ENCODE measurements around the gene FOXRED2.
"Not testable (repeated sequence)": the region's sequence is repeated elsewhere in the genome, so short reads cannot be mapped to it uniquely, and the experiment has no call there.

FOXRED2 gene

DNA sequence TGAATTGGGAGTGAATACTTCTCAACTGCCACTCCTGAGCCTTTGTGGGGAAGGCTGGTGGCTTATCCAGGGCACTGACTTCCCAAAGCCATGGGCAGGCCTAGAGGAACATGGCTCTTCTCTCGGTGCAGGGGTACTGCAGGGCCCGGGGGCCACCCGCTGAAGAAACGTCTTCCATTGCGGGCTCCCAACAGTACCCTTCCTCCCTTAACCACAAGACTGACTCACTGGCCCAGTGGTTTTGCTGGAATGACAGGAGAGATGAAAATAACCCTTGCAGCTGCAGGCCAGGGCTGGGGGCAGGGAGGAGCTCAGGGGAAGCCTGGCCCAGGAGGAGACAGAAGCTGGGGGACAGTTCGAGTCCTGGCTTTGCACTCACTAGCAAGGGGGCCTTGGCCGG, 38.9 kb downstream of the FOXRED2 start:
- DNase-seq, result no peak

DNA sequence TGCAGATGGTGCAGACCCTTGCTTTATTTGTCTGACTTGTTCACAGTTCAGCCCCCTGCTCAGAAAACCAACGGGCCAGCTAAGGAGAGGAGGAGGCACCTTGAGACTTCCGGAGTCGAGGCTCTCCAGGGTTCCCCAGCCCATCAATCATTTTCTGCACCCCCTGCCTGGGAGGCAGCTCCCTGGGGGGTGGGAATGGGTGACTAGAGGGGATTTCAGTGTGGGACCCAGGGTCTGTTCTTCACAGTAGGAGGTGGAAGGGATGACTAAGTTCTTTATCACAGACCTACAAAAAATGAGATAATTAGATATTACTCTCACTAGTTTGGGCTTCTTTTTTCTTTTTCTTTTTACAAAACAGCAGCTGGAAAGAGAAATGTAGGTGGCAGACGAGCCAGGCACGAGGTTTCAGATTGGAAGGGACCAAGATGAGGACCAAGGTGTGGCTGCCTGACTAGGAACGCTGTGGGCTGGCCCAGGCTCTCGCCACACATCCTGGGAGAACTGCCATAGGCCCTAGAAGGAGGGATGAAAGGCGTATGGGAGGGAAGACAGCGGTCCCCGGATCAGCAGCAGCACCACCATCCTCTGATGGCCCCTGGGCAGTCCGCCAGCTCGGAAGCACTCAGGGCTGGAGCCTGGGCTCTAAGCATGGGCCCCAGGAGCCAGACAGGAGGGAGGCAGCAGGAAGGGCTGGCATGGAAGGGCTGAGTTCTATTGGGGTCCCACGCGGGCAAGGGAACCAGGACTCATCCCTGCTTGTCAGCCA, 39.6 kb downstream of the FOXRED2 start:
- DNase-seq, result no peak

DNA sequence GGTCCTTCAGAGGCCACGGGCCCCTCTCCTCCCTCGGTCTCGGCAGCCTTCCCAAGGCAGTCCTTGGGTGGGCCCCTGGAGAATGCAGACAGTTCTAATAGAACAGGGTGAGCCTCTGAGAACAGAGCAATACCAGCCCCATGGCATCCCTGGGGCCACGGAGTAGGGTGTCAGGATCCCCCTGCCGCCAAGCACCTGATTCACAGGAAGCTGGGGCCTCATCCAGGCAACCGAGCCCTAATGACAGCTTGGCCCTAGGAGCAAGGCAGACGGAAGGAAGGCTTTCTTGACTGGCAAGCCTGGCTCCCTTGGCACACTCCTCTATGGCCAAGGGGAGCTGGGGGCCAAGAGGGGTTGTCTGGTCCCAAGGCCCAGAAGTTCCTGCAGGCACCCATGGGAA, 40.6 kb downstream of the FOXRED2 start:
- no peak for DNase-seq

DNA sequence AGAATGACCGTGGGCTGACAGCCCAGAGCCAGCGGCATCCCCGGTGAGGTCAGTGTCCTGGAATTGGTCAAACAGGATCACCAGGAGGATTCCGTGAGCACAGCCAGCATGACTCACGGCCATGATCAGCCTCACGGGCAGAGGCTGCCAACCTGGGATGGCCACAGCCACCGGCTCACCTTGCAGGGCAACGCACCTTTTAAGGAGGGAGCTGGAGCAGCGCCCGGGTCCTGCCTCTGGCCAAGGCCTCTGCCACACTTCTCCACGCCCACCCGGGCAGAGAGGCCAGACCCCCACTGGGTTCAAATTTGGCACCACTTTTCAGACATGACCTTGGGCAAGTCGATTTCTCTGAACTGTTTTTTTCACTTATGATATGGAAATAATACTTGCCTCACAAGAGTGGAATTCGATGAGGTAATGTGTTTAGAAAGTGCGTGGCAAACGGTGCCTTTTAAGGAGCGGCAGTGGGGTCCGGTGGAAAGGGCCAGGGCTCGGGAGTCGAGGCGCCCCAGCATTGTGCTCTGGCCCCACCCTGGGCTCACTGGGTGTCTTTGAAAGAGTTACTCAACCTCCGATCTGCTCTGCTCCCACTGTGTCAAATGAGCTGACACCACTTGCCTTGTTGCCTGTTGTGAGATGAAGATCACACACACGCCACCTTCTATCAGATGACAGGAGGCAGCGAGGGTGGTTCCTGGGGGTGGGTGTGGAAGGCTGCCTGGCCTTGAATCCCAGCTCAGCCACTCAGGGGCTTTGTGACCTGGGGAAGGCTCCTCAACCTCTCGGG, 41.4 kb downstream of the FOXRED2 start:
- DNase-seq, result no peak

DNA sequence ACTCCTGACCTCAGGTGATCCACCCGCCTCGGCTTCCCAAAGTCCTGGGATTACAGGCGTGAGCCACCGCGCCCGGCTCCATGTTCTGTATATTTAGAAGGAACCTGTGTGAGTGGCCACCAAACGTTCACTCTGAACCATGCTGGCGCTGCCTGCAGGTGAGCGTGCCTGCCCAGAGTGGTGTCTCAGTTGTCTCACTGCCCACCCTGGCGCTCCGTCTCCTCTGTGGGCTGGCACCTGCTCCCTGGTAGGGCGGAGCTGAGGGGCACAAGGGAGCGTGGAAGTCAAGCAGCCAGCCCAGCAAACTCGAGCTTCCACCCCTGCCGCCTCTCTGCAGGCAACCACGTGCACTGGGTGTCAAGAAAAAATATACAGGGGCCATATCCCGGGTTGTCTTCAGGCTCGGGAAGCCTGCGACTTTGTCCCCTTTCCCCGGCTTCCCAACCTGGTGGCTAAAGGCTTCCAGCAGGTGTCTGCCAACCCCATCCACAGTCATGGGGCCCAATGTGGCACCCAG, 42.1 kb downstream of the FOXRED2 start:
- DNase-seq, result no peak

DNA sequence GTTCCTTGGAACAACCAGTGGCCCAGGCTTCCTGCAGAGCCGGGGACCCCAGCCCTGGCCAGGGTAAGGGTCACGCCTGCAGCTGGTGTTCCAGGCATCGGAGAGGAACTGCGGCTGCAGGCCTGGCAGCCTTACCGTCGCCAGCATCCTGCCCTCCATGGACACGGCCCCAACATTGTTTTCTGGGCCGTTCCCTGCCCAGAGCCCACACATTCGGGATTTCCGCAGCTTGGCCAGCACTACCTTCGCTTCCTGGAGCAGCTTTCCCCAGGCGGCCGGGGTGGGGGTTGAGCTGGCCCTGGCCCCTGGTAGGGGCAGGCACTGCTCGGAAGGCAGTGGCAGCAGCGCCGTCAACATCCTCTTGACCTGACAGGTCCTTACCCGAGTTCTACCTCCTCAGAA, 43.1 kb downstream of the FOXRED2 start:
- DNase-seq, result no peak

DNA sequence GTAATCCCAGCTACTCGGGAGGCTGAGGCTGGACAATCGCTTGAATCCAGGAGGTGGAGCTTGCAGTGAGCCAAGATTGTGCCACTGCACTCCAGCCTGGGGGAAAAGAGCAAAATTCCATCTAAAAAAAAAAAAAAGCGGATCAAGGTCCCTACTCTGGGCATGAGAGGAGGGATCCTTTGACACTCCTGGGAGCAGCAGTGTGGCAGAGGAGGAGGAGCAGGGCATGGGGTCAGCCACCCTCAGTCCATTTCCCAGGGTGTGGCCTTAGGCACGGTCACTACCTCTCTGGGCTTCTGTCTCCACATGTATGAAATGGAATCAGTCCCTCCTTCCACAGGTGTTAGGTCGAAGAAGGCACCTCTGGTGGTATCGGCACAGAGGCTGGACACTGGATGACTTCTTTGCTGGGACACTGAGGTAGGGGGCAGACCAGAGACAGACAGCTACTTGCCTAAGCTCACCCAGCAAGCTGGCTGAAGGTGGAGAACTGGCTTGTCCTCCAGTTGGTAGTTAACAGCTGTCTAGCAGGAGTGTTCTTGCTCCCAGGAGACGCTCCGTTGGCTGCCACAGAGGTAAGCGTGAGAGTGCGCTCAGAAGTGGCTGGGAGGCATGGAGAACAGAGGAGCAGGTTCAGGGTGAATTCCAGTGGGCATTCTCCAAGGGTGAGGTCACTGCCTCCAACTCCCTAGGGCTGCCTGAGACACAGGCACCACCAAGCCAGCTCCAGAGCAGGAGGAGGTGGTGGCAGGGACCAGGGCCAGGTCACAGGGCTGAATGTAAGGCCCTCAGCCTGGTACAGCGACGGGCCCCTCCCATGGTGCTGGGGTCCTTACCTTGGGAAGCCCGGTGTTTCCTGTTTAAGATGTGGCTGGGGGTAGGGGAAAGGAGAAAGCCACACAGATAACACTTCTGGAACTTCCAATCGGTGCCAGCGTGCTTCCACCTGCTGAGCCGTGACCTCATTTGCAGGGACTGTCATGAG, 44.9 kb downstream of the FOXRED2 start:
- no peak for DNase-seq

DNA sequence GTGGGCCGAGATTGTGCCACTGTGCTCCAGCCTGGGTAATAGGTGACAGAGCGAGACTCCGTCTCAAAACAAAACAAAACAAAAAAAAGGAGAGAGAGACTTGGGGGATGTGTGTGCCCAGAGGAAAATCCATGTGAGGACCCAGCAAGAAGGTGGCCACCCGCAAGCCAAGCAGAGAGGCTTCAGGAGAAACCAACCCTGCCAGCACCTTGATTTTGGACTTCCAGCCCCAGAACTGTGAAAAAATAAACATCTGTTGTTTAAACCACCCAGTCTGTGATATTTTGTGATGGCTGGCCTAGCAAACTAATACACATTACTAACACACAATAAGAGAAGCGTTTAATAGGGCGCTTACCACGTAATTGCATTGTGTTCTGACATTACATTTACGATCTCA, 46.6 kb downstream of the FOXRED2 start:
- no peak for DNase-seq

DNA sequence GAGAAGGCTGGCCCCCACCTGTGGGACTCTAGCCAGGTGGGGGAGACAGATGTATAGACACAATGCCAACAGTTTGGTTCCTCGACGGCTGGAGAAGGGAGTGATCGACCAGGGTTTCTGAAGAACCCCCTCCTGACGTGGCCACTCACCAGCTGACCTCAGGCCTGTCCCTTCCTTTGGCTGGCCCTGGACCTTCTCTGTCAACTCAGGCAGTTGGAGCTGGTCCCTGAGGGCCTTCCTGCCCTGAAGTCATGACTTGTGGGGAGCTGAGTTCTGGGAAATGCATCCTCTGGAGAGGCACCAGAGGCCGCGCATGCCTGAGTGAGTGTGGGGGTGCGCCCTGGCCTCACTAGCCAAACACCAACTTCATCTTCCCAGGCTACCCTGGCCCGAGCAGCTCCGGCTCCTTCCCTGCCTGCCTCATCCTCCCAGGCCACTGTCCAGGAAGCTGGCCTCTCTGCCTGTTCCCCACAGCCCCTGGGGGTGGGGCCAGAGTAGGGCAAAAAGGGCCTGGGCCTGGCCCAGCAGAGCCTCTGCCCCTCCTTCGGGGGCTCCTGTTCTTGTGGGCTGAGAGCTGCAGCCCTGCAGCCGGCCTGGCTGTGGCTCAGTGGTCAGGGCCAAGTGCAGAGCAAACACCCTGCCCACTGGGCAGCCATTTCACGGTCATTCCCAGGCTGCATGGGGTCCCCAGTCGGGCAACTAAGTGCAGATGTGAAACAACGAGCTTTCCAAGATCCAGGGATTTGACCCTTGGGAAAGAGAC, 49.0 kb downstream of the FOXRED2 start:
- DNase-seq, result no peak

DNA sequence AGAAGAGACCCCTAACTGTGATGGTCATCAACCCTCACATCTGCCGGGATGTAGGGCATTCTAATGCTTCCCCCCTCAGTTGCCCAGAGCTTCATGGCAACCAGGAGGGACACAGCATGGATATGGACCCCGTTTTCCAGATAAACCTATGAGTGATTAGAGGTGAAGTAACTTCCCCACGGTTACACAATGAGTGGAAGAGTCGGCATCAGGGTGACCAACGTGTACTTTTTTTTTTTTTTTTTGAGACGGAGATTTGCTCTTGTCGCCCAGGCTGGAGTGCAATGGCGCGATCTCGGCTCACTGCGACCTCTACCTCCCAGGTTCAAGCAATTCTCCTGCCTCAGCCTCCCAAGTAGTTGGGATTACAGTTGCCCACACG, 50.4 kb downstream of the FOXRED2 start:
- DNase-seq, result no peak

DNA sequence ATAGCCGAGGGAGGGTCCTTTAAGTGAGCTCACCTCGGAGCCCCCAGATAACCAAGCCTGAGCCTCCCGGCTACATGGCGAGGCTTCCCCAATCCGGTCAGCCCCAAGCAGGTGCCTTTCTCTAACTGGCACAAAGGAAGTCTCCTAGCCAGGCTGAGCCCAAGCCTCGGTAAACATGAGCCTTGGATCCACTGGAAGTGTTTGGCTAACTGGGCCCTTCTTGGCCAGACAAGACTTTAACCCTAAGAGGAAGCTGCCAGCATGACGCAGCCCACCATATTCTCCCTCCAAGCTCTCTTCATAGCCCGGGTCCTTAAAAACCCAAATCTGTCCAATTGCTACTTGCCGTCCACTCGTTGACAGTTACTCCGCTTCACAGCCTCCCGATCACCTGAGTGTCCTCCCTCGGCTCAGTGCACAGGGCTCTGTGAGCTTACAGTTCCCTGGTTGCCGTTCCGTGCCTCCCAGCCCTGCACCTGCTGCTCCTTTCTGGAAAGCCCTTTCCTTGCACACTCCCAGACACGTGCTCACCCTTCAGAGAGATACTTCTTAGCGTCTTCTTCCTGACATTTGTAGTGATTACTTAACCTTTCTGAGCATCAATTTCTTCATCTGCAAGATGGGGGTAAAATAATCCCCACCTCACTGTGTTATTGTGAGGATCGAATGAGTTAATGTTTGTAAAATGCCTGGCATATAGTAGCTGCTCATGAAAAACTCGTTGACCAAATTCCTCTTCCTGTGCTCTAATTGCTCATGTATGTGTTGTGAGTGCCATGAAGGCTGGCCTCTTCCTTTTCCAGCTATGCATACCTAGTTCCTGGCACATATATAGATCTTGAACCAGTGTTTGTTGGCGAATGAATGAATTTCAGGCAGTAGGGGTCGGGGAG, 51.0 kb downstream of the FOXRED2 start:
- DNase-seq, result no peak

DNA sequence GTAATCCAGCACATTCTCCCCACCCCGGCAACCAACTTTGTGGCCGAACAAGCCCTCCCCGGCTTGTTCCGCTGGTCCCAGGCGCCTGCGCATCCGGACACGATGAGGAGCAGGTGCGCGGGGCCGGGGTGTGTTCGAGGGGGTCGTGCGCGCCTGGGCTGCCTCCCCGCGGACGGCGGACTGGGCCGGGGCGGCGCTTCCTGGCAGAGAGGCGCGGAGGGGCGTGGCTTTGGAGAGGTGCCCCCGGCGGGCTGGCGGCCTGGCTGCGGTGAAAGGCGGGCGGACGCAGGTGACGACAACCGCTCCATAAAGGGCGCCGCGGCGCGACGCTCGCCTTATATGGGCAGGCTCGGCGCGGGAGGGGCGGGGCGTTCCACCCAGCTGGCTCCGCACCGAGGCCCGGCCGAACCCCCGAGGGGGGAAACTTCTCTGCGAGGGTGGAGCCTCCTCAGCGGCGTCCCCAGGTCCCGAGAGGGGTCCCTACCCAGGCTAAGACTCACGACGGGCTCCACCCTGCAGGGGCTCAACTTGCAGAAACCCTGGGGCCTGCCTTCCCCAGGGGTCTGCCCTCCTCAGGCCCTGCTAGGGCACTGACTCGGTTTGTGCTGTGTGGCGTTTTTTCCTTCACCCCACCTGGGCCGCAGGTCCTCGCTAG, 51.8 kb downstream of the FOXRED2 start:
- DNase-seq, result peak; percentile 44

DNA sequence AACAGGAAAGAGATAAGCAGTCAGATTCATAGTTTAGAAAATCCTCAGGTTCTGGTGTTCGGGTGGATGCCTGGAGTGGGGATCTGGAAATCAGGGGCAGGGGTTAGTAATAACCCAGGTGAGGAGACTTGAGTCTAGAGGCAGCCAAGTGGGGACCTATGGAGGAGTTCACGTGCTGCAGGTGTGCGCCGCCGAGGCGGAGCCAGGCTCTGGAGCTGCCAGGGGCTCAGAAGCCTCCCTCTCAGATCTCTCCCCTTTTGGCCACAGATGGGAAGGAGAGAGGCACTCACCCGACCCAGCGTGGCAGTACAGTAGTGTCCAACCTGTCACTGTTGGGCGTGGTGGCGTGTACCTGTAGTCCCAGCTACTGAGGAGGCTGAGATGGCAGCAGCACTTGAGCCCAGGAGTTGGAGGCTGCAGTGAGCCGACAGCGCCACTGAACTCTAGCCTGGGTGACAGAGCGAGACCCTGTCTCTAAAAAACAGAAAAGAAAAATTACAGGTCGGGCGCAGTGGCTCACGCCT, 52.9 kb downstream of the FOXRED2 start:
- no peak for DNase-seq

DNA sequence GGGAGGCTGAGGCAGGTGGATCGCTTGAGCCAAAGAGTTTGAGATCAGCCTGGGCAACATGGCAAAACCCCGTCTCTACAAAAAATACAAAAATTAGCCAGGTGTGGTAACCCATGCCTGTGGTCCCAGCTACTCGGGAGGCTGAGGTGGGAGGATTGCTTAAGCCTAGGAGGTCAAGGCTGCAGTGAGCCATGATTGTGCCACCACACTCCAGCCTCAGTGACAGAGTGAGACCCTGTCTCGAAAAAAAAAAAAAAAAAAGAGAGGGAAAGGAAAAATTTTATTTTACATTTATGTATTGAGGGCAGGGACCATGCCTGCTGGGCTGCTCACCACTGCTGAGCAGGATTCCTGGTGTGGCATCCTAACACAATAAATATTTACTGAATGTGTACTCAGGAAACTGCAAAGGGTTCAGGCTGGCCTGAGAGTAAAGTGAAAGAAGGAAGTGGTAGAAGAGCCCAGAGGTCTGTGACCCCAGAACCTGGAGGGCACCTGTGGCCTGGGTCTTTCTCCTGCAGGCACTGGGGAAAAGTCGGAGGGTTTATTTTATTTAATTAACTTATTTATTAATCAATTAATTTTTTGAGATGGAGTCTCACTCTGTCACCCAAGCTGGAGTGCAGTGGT, 53.7 kb downstream of the FOXRED2 start:
- not testable (repeated sequence) for DNase-seq

DNA sequence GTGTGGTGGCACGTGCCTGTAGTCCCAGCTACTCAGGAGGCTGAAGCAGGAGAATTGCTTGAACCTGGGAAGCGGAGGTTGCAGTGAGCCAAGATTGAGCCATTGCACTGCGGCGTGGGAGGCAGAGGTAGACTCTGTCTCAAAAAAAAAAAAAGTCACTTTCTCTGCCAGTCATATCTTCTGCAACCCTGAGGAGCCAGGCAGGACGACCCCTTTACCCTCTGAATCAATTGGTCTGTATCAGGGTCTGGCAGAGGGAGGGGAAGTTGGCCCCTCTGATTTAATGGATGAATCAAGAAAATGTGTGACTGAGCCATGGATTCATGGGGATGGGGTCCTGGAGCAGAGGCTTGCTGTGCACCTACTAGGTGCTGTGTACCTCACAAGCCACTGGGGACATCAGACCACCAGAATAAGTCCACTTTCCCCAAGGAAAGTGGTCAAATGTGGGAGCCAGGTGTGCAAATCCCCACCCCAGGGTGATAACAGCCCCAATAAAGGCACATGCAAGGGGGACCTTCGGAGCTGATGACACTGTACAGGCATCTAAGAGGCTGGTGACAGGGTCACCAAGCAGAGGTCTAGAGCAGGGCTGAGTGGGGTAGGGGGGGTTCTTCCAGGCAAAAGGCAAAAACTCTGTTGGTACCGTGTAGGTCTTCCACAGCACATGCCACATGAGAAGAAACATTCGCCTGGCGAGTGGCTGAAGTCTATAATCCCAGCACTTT, 54.4 kb downstream of the FOXRED2 start:
- no peak for DNase-seq

DNA sequence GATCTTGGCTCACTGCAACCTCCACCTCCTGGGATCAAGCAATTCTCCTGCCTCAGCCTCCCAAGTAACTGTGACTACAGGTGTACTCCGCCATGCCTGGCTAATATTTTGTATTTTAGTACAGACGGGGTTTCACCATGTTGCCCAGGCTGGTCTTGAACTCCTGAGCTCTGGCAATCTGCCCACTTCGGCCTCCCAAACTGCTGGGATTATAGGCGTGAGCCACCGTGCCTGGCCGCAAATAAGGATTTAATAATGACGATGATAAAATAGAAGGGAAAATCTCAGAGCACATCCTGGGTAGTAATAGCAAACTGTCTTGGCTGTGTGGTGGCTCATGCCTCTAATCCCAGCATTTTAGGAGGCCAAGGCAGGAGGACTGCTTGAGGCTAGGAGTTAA, 55.9 kb downstream of the FOXRED2 start:
- not testable (repeated sequence) for DNase-seq

DNA sequence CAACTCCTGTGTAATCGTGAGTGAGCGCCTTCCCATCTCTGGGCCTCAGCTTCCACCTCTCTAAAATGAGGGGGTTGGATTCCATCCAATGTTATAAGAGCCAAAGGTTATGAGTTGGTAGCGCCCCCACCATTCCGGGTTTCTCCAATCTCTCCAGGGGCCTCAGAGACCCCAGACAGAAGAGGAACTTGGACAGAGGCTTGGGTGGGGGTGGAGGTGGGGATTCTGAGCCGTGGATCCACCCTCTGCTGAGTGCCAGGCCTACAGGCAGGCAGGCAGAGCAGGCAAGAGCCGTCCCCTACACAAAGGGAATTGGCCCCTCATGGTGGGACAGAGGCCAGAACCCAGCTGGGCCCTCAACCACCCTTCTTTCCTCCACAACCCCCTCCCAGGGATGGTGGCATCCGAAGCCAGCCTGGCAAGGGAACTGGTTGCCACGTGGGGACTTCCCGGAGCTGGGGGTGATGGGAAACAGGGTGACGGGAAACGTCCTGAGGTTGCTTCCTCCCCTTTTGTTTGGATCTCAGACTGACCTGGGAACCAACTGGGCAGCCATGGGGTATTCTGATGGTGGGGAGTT, 57.2 kb downstream of the FOXRED2 start:
- DNase-seq, result no peak

DNA sequence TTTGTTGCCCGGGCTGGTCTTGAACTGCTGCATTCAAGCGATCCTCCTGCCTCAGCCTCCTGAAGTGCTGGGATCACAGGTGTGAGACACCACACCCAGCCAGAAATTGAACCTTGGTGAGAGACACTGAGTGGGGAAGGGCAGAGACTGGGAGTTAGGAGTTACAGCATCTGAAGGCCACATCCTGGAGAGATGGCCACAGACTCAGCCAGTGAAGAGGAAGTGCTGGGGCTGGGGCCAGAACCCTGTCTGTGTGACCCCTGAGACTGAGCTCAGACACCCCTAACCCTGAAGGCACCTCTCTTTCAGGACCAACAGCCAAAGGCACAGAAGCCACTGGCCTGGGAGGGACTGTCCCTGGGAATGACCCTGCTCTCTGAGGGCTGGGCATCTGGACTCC, 59.2 kb downstream of the FOXRED2 start:
- DNase-seq, result no peak
